ENCODE data around the gene DDX23. TPM values are rescaled to one million over a fixed set of nuclear protein-coding genes. Genes with fewer than 3 reads are reported as not detected.
A peak's percentile ranks its signal among the peaks of the same experiment; 100 is the strongest.

Gene DDX23
- total RNA-seq, 1 experiment from 2014 or later, result 135 TPM

- no peak for DNase-seq (ENCODE audit: low spot score)
- Histone ChIP-seq H3K4me3 (ENCODE audit: low read depth, low read length, poor library complexity, severe bottlenecking) (peak overlapping the region; percentile 89), H3K27me3 (replicated peaks; ENCODE audit: insufficient read depth, low read depth, low read length, poor library complexity) (no peaks in the 10 kb centered on the region), H3K4me1 (ENCODE audit: insufficient read depth, low read length, poor library complexity, severe bottlenecking) (peaks cover 12% of the 10 kb centered on the region), H3K36me3 (ENCODE audit: insufficient read depth, low read length, poor library complexity, severe bottlenecking) (no peaks in the 10 kb centered on the region), H3K27ac (ENCODE audit: low read depth, low read length, poor library complexity, severe bottlenecking) (peak overlapping the region; percentile 41), H3K9me3 (ENCODE audit: low read depth, low read length, poor library complexity, severe bottlenecking) (no peaks in the 10 kb centered on the region)
- intact Hi-C loops (cut with micrococcal nuclease; ENCODE audit: unreplicated experiment), result no loop called here
- ChIA-PET POLR2A (ENCODE audit: low non-redundant PET) (no interaction called here), CTCF (interaction anchor here (0.6 kb wide), 2 partner anchors 35 to 169 kb away, joined by 3 to 6 read pairs; no protein-coding TSS in a partner anchor)
- no TSS peak for BruUV-seq (replicated peaks)
- no peak for TF ChIP-seq CTCF (conservative IDR thresholded peaks at IDR 0.05; ENCODE audit: low read depth, low read length)
- no peak for TF ChIP-seq EZH2 (IDR thresholded peaks at IDR 0.05; ENCODE audit: borderline replicate concordance, low read depth, low read length, poor library complexity, severe bottlenecking)
These were observed 63.5 kb downstream of the DDX23 start for GRCh38 chr12:48788524-48788853.

GRCh38 chr12:48787791-48788523, 64.0 kb downstream of the DDX23 start:
- Histone ChIP-seq H3K9me3 (ENCODE audit: low read depth, low read length, poor library complexity, severe bottlenecking) (no peaks in the 10 kb centered on the region), H3K4me1 (ENCODE audit: insufficient read depth, low read length, poor library complexity, severe bottlenecking) (peaks cover 12% of the 10 kb centered on the region), H3K27me3 (replicated peaks; ENCODE audit: insufficient read depth, low read depth, low read length, poor library complexity) (no peaks in the 10 kb centered on the region), H3K27ac (ENCODE audit: low read depth, low read length, poor library complexity, severe bottlenecking) (peak overlapping the region; percentile 41), H3K36me3 (ENCODE audit: insufficient read depth, low read length, poor library complexity, severe bottlenecking) (no peaks in the 10 kb centered on the region), H3K4me3 (ENCODE audit: low read depth, low read length, poor library complexity, severe bottlenecking) (peak overlapping the region; percentile 89)
- no TSS peak for BruUV-seq (replicated peaks)
- ChIA-PET CTCF (no interaction called here), POLR2A (ENCODE audit: low non-redundant PET) (no interaction called here)
- TF ChIP-seq EZH2 (IDR thresholded peaks at IDR 0.05; ENCODE audit: borderline replicate concordance, low read depth, low read length, poor library complexity, severe bottlenecking), result no peak
- TF ChIP-seq CTCF (conservative IDR thresholded peaks at IDR 0.05; ENCODE audit: low read depth, low read length), result no peak
- intact Hi-C loops (cut with micrococcal nuclease; ENCODE audit: unreplicated experiment), result no loop called here
- DNase-seq (ENCODE audit: low spot score), result no peak

GRCh38 chr12:48786591-48787544, 65.1 kb downstream of the DDX23 start:
- no peaks in the 10 kb centered on the region for H3K27me3 ChIP-seq (replicated peaks; ENCODE audit: insufficient read depth, low read depth, low read length, poor library complexity)
- DNase-seq (ENCODE audit: low spot score), result no peak
- H3K27ac ChIP-seq (ENCODE audit: low read depth, low read length, poor library complexity, severe bottlenecking), result no peak overlapping the region
- H3K4me1 ChIP-seq (ENCODE audit: insufficient read depth, low read length, poor library complexity, severe bottlenecking), result peaks cover 12% of the 10 kb centered on the region
- no peaks in the 10 kb centered on the region for H3K9me3 ChIP-seq (ENCODE audit: low read depth, low read length, poor library complexity, severe bottlenecking)
- no peak overlapping the region for H3K4me3 ChIP-seq (ENCODE audit: low read depth, low read length, poor library complexity, severe bottlenecking)
- intact Hi-C loops (cut with micrococcal nuclease; ENCODE audit: unreplicated experiment), result no loop called here
- BruUV-seq (replicated peaks), result no TSS peak
- CTCF ChIA-PET, result no interaction called here
- no peak for TF ChIP-seq CTCF (conservative IDR thresholded peaks at IDR 0.05; ENCODE audit: low read depth, low read length)
- TF ChIP-seq EZH2 (IDR thresholded peaks at IDR 0.05; ENCODE audit: borderline replicate concordance, low read depth, low read length, poor library complexity, severe bottlenecking), result no peak
- no peaks in the 10 kb centered on the region for H3K36me3 ChIP-seq (ENCODE audit: insufficient read depth, low read length, poor library complexity, severe bottlenecking)
- POLR2A ChIA-PET (ENCODE audit: low non-redundant PET), result no interaction called here
